ENCODE data around the gene ST6GAL1. TPM values are rescaled to one million over a fixed set of nuclear protein-coding genes. Genes with fewer than 3 reads are reported as not detected.

ST6GAL1 gene
- total and polyA plus RNA-seq, 10 of the 15 experiments (the other 5 are each of a cell fraction or from before 2014, with no cell fraction given): 74.2 to 248 (median 149) TPM

DNA sequence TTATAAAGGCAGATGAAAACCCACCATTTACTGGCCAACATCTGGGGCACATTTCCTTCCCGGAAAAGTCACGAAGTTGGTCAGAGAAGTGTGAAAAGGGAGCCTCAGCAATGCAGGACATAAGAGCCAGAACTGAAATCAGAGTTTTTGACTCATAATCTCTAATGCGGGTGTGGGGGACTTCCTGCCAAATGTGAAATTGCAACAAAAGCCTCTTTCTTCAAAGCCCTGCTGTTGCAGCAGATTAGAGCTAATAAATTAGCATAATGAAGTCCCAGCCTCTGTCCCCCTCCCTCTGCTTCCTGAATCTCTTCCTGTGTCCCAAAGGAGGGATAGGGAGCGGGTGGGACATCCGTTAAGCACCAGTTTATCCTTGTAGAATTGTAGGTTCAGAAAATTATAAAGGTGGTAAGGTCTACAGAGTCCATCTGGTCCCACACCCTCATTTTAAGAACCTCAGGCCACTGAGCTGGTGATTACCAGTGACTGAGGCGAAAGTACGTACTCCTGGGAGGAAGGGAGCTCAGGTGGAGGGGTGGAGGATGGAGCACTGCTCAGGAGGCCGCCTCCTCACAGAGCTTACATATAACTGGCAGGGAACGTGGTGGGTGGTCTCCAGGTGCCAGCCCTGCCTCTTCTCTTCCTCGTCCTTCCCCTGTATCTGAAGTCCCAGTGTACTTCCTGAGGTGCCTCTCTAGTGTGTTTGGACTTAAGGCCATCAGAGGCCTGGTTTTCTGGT, 35.0 kb downstream of the ST6GAL1 start (continued):
- TF ChIP-seq, protein P1, sequence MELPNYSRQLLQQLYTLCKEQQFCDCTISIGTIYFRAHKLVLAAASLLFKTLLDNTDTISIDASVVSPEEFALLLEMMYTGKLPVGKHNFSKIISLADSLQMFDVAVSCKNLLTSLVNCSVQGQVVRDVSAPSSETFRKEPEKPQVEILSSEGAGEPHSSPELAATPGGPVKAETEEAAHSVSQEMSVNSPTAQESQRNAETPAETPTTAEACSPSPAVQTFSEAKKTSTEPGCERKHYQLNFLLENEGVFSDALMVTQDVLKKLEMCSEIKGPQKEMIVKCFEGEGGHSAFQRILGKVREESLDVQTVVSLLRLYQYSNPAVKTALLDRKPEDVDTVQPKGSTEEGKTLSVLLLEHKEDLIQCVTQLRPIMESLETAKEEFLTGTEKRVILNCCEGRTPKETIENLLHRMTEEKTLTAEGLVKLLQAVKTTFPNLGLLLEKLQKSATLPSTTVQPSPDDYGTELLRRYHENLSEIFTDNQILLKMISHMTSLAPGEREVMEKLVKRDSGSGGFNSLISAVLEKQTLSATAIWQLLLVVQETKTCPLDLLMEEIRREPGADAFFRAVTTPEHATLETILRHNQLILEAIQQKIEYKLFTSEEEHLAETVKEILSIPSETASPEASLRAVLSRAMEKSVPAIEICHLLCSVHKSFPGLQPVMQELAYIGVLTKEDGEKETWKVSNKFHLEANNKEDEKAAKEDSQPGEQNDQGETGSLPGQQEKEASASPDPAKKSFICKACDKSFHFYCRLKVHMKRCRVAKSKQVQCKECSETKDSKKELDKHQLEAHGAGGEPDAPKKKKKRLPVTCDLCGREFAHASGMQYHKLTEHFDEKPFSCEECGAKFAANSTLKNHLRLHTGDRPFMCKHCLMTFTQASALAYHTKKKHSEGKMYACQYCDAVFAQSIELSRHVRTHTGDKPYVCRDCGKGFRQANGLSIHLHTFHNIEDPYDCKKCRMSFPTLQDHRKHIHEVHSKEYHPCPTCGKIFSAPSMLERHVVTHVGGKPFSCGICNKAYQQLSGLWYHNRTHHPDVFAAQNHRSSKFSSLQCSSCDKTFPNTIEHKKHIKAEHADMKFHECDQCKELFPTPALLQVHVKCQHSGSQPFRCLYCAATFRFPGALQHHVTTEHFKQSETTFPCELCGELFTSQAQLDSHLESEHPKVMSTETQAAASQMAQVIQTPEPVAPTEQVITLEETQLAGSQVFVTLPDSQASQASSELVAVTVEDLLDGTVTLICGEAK (IDR thresholded peaks at IDR 0.05; ENCODE audit: borderline replicate concordance): no peak
- TF ChIP-seq YY1 (IDR thresholded peaks at IDR 0.05; ENCODE audit: low read depth, low read length) (no peak), HDGF (IDR thresholded peaks at IDR 0.05) (no peak), BACH1 (IDR thresholded peaks at IDR 0.05; ENCODE audit: borderline replicate concordance) (no peak), ZBTB4 (CRISPR knock-in tag; IDR thresholded peaks at IDR 0.05) (no peak), IRF4 (IDR thresholded peaks at IDR 0.05; ENCODE audit: low read depth, low read length) (peak; percentile 71)

All from GM12878 (cell line).